Activated CD8-positive, alpha-beta memory T cell treated with anti-CD3 and anti-CD28 coated beads, Interleukin-2, amount 50 U/mL, for 4 hours (primary cell): ENCODE measurements around the gene TTLL3.
"Not testable (repeated sequence)": the region's sequence is repeated elsewhere in the genome, so short reads cannot be mapped to it uniquely, and the experiment has no call there.

Experiments
- DNase-seq: peaks from one replicate; pipeline ENCODE4 v3.0.0-alpha.2; 2020

The TTLL3 gene

DNA sequence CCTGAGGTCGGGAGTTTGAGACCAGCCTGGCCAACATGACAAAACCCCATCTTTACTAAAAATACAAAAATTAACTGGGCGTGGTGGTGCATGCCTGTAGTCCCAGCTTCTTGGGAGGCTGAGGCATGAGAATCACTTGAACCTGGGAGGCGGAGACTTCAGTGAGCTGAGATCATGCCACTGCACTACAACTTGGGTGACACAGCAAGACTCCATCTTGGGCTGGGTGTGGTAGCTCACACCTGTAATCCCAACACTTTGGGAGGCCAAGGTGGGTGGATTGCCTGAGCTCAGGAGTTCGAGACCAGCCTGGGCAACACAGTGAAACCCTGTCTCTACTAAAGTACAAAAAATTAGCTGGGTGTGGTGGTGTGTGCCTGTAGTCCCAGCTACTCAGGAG is 66.2 kb downstream of the TTLL3 start:
- not testable (repeated sequence) for DNase-seq

- no peak for DNase-seq
These were observed 66.9 kb downstream of the TTLL3 start for GRCh38 chr3:9876991-9877390.

- DNase-seq: no peak
These were observed 68.6 kb downstream of the TTLL3 start for GRCh38 chr3:9878700-9879099.

- DNase-seq: no peak
These were observed 69.9 kb downstream of the TTLL3 start, which contains the start of gene CIDEC for GRCh38 chr3:9879830-9880549. TSS of gene CIDEC (minus strand) at chr3:9880253. CDS start at chr3:9878486, 1,767 bp downstream.

GRCh38 chr3:9881441-9881840 is 71.4 kb downstream of the TTLL3 start:
- DNase-seq: no peak

DNA sequence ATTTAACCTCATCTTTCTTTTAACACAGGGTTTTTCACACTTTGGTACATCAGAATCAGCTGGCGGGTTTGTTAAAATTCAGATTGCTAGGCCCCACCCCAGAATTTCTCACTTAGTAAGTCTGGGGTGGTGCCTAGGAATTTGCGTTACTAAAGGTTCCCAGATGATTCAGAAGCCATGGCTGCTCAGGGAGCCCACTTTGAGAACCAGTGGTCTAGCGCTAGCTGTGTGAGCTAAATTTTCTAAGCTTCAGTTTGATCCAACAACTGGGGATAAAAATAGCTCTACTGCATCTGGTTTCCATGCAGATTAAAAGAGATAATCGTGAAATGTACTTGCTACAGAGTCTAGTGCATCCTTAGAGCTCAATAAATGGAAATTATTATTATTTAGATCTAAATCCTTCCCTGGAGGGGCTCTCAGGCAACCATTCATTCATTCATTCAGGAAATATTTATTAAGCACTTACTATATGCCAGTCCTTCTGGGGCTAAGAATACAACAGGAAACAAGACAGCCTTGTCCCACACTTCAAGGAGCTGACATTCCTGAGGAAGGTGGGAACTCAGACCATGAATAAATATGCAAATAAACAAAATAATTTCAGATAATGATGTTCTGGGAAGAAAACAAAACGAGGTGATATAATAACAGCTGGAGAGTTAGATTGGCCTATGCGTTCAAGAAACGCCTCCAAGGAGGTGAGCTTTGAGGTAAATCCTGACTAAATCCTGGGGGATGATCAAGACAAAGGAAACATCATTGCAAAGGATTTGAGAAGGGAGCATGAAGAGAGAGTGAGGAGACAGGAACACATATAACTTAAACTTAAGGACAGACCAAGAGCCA is 73.9 kb downstream of the TTLL3 start:
- DNase-seq: no peak

DNA sequence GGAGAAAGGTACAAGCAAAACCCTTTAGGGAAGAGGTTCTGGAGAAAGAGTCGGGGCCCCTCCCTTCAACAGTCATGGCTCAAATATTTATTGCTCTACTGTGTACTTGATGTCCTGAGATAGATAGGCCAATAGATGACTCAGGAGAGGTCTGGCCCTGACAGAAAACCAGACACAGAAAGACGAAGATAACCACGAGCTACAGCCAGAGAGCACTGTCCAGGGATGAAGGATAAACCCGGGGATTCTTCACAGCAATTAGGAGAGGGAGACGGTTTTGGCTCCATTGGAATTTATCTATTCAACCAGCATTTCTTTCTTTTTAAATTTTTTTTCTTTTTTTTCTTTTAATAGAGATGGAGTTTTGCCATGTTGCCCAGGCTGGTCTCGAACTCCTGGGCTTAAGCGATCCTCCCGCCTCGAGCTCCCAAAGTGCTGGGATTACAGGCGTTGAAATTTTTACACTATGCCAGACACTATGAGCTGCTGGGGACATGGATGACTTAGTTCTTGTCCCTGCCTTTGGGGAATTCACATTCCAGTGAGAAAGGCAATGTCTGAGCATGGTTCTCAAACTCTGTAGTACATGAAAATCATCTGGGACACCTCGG is 74.6 kb downstream of the TTLL3 start:
- DNase-seq: no peak
